Stomach (tissue), 4 donors: Measurements from ENCODE around the gene SLC2A8.

Experiments used
- POLR2AphosphoS5 ChIP-seq, 3 donors: sonication (generic); formaldehyde crosslinking; IDR thresholded peaks; one replicate each; pipeline ENCODE4 v1.6.1; 2016; ENCODE audit warnings: antibody characterized with exemption in 3 of 3
- TF ChIP-seq, protein P1 (sequence below), 7 experiments: fragments of 450-650 bp in 4 of 7; fragments of 200-600 bp in 3 of 7; sonication (generic) in 3 of 7; IDR thresholded peaks; one replicate each; pipeline ENCODE4 v1.5.1; 2016 to 2019; ENCODE audit warnings: antibody characterized with exemption in 7 of 7, control low read depth in 2 of 7, mild to moderate bottlenecking in 1 of 7

DNA sequence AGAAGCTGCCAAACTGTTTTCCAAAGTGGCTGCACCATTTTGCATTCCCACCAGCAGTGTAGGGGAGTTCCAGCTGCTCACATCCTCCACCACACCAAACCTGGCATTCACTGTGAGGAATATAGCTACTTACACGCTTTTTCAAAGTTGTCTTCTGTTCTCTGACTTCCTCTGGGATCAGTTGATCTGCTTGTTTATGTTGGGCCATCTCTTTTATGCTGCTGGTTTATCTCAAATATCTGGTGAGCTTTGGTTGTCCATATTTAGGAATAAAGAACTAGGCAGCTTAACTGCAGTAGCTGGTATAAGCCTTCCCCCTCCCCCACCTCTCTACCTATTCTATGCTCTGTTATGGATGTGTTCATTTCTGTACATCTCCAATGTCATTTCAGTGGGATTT is 18.7 kb downstream of the SLC2A8 start:
- TF ChIP-seq, protein P1, sequence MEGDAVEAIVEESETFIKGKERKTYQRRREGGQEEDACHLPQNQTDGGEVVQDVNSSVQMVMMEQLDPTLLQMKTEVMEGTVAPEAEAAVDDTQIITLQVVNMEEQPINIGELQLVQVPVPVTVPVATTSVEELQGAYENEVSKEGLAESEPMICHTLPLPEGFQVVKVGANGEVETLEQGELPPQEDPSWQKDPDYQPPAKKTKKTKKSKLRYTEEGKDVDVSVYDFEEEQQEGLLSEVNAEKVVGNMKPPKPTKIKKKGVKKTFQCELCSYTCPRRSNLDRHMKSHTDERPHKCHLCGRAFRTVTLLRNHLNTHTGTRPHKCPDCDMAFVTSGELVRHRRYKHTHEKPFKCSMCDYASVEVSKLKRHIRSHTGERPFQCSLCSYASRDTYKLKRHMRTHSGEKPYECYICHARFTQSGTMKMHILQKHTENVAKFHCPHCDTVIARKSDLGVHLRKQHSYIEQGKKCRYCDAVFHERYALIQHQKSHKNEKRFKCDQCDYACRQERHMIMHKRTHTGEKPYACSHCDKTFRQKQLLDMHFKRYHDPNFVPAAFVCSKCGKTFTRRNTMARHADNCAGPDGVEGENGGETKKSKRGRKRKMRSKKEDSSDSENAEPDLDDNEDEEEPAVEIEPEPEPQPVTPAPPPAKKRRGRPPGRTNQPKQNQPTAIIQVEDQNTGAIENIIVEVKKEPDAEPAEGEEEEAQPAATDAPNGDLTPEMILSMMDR (IDR thresholded peaks at IDR 0.05) = no peak
- TF ChIP-seq POLR2AphosphoS5 (IDR thresholded peaks at IDR 0.05) = peak in 2 of 3 donors; percentile 33 to 65
